ENCODE measurements around the gene RBM6.

DNA sequence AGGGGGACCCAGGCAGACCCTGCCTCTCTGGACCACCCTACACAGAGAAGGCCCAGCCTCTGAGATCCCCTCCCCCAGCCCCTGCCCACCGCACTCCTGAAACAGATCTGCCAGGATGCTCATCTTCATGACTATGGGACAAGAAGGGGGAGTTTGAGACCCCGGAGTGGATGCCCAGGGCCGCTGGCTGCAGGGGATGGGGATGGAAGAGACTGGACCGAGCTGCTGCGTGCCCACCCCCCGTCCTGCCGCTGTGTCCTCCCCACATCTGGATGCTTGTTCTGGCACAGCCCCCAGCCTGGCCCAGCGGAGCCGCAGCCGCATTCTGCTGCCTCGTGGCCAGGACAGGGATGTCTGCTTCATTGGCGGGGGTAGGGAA, 184.8 kb downstream of the RBM6 start:
- TF ChIP-seq, protein P1, sequence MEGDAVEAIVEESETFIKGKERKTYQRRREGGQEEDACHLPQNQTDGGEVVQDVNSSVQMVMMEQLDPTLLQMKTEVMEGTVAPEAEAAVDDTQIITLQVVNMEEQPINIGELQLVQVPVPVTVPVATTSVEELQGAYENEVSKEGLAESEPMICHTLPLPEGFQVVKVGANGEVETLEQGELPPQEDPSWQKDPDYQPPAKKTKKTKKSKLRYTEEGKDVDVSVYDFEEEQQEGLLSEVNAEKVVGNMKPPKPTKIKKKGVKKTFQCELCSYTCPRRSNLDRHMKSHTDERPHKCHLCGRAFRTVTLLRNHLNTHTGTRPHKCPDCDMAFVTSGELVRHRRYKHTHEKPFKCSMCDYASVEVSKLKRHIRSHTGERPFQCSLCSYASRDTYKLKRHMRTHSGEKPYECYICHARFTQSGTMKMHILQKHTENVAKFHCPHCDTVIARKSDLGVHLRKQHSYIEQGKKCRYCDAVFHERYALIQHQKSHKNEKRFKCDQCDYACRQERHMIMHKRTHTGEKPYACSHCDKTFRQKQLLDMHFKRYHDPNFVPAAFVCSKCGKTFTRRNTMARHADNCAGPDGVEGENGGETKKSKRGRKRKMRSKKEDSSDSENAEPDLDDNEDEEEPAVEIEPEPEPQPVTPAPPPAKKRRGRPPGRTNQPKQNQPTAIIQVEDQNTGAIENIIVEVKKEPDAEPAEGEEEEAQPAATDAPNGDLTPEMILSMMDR (IDR thresholded peaks at IDR 0.05), result no peak
- no peak for TF ChIP-seq POLR2A (IDR thresholded peaks at IDR 0.05)

All from heart left ventricle (tissue), 13 donors.